Parathyroid adenoma (tissue), 2 donors: Measurements from ENCODE around the gene RALGAPA1.

Experiments used
- H2AFZ ChIP-seq: fragments of 300-600 bp; sonication (generic); one replicate; pipeline ENCODE4 v1.7.0; 2017; ENCODE audit warnings: antibody characterized with exemption, mild to moderate bottlenecking
- H3K27ac ChIP-seq: fragments of 300-600 bp; sonication (generic); one replicate; pipeline ENCODE4 v1.7.0; 2017
- H3K27me3 ChIP-seq: fragments of 300-600 bp; sonication (generic); one replicate; pipeline ENCODE4 v1.7.0; 2017; ENCODE audit warnings: low read length; ENCODE audit not compliant: control insufficient read depth, insufficient read depth
- H3K36me3 ChIP-seq: fragments of 300-600 bp; sonication (generic); one replicate; pipeline ENCODE4 v1.7.0; 2017; ENCODE audit warnings: low read length; ENCODE audit not compliant: control insufficient read depth, insufficient read depth
- H3K4me1 ChIP-seq: fragments of 300-600 bp; sonication (generic); one replicate; pipeline ENCODE4 v1.7.0; 2017; ENCODE audit warnings: control low read depth
- H3K4me2 ChIP-seq: fragments of 300-600 bp; sonication (generic); one replicate; pipeline ENCODE4 v1.7.0; 2017; ENCODE audit warnings: low read length
- H3K4me3 ChIP-seq: fragments of 300-600 bp; sonication (generic); one replicate; pipeline ENCODE4 v1.7.0; 2017; ENCODE audit warnings: low read depth, low read length
- H3K79me2 ChIP-seq: fragments of 300-600 bp; sonication (generic); one replicate; pipeline ENCODE4 v1.7.0; 2017; ENCODE audit warnings: control low read depth
- H3K9ac ChIP-seq: fragments of 300-600 bp; sonication (generic); one replicate; pipeline ENCODE4 v1.7.0; 2017; ENCODE audit warnings: mild to moderate bottlenecking
- H3K9me3 ChIP-seq: fragments of 300-600 bp; sonication (generic); one replicate; pipeline ENCODE4 v1.7.0; 2017; ENCODE audit warnings: low read length; ENCODE audit not compliant: control insufficient read depth
- CTCF ChIP-seq: fragments of 300-600 bp; sonication (generic); IDR thresholded peaks from one replicate; pipeline ENCODE4 v1.7.0; 2017; ENCODE audit warnings: antibody characterized with exemption, mild to moderate bottlenecking
- donor health status: primary hyperparathyroidism.

RALGAPA1 gene

GRCh38 chr14:35519986-35520385 is 289.1 kb downstream of the RALGAPA1 start:
- Histone ChIP-seq H2AFZ (no peak overlapping the region), H3K4me1 (no peaks in the 10 kb centered on the region), H3K27ac (no peak overlapping the region), H3K4me3 (no peak overlapping the region), H3K79me2 (no peaks in the 10 kb centered on the region), H3K36me3 (no peaks in the 10 kb centered on the region), H3K4me2 (no peak overlapping the region), H3K27me3 (no peaks in the 10 kb centered on the region), H3K9ac (no peak overlapping the region), H3K9me3 (no peaks in the 10 kb centered on the region)
- TF ChIP-seq CTCF = no peak

GRCh38 chr14:35515916-35516315 is 293.2 kb downstream of the RALGAPA1 start:
- Histone ChIP-seq H3K79me2 (no peaks in the 10 kb centered on the region), H2AFZ (no peak overlapping the region), H3K36me3 (no peaks in the 10 kb centered on the region), H3K4me1 (no peaks in the 10 kb centered on the region), H3K9ac (no peak overlapping the region), H3K27ac (no peak overlapping the region), H3K9me3 (no peaks in the 10 kb centered on the region), H3K4me2 (no peak overlapping the region), H3K4me3 (no peak overlapping the region), H3K27me3 (no peaks in the 10 kb centered on the region)
- no peak for TF ChIP-seq CTCF

GRCh38 chr14:35512765-35513164 is 296.3 kb downstream of the RALGAPA1 start:
- H3K36me3 ChIP-seq = no peaks in the 10 kb centered on the region
- no peaks in the 10 kb centered on the region for H3K4me1 ChIP-seq
- H2AFZ ChIP-seq = no peak overlapping the region
- no peak overlapping the region for H3K4me3 ChIP-seq
- H3K79me2 ChIP-seq = no peaks in the 10 kb centered on the region
- H3K4me2 ChIP-seq = no peak overlapping the region
- no peak overlapping the region for H3K9ac ChIP-seq
- TF ChIP-seq CTCF = no peak
- no peaks in the 10 kb centered on the region for H3K9me3 ChIP-seq
- no peaks in the 10 kb centered on the region for H3K27me3 ChIP-seq
- H3K27ac ChIP-seq = no peak overlapping the region

- Histone ChIP-seq H3K36me3 (no peaks in the 10 kb centered on the region), H3K79me2 (no peaks in the 10 kb centered on the region), H3K27me3 (no peaks in the 10 kb centered on the region), H3K4me2 (no peak overlapping the region), H3K9me3 (no peaks in the 10 kb centered on the region), H3K4me1 (no peaks in the 10 kb centered on the region), H3K4me3 (no peak overlapping the region), H3K27ac (no peak overlapping the region), H2AFZ (no peak overlapping the region), H3K9ac (no peak overlapping the region)
- TF ChIP-seq CTCF = no peak
Measured at GRCh38 chr14:35509846-35510245, 299.2 kb downstream of the RALGAPA1 start.

- Histone ChIP-seq H3K9me3 (no peaks in the 10 kb centered on the region), H3K79me2 (no peaks in the 10 kb centered on the region), H3K36me3 (no peaks in the 10 kb centered on the region), H3K4me1 (no peaks in the 10 kb centered on the region), H3K27me3 (no peaks in the 10 kb centered on the region), H2AFZ (no peak overlapping the region), H3K4me3 (no peak overlapping the region), H3K27ac (no peak overlapping the region), H3K4me2 (no peak overlapping the region), H3K9ac (no peak overlapping the region)
- no peak for TF ChIP-seq CTCF
Measured at GRCh38 chr14:35506927-35507326, 302.2 kb downstream of the RALGAPA1 start.
